ENCODE measurements around the gene SPATS1. TPM values are rescaled to one million over a fixed set of nuclear protein-coding genes. Genes with fewer than 3 reads are reported as not detected.

Gene SPATS1
- total and polyA plus RNA-seq, 2 donors: 0.09 to 0.33 TPM

GRCh38 chr6:44386929-44387345 lies 44.5 kb downstream of the SPATS1 start:
- Histone ChIP-seq H3K27me3 (ENCODE audit: control insufficient read depth in 2 of 2, insufficient read depth in 1 of 2, low read length in 1 of 2) (no peaks in the 10 kb centered on the region), H3K9me3 (ENCODE audit: control insufficient read depth in 2 of 2, insufficient read depth in 1 of 2, low read length in 1 of 2) (no peaks in the 10 kb centered on the region), H3K27ac (ENCODE audit: low read depth in 1 of 2, low read length in 1 of 2) (peak overlapping the region; percentile 92 to 95), H3K4me3 (ENCODE audit: low read length in 2 of 2) (peak overlapping the region; percentile 91 to 99), H3K36me3 (ENCODE audit: control insufficient read depth in 2 of 2, insufficient read depth in 2 of 2, low read length in 1 of 2) (peaks cover 9 to 12% of the 10 kb centered on the region in 2 donors), H3K4me1 (ENCODE audit: control insufficient read depth in 2 of 2, insufficient read depth in 2 of 2, low read length in 2 of 2) (peaks cover 17 to 20% of the 10 kb centered on the region in 2 donors)
- peak in 1 of 9 donors; percentile 6 for DNase-seq (ENCODE audit: low read depth in 6 of 9, low spot score in 9 of 9)
- WGBS: 5% methylated on average over 8 of the region's 8 CpGs

GRCh38 chr6:44387346-44388134 lies 45.1 kb downstream of the SPATS1 start, which contains the start of gene CDC5L:
CDC5L (plus strand) TSS chr6:44387706; CDS start chr6:44387824, 118 bp downstream.
- WGBS: under 1% methylated on average over 56 of the region's 56 CpGs
- Histone ChIP-seq H3K27ac (ENCODE audit: low read depth in 1 of 2, low read length in 1 of 2) (peak within 1 kb of the TSS; percentile 92 to 95), H3K36me3 (ENCODE audit: control insufficient read depth in 2 of 2, insufficient read depth in 2 of 2, low read length in 1 of 2) (peaks cover 9 to 18% of the 10 kb centered on the region in 2 donors), H3K27me3 (ENCODE audit: control insufficient read depth in 2 of 2, insufficient read depth in 1 of 2, low read length in 1 of 2) (no peaks in the 10 kb centered on the region), H3K4me1 (ENCODE audit: control insufficient read depth in 2 of 2, insufficient read depth in 2 of 2, low read length in 2 of 2) (peaks cover 17 to 20% of the 10 kb centered on the region in 2 donors), H3K4me3 (ENCODE audit: low read length in 2 of 2) (peak within 1 kb of the TSS; percentile 91 to 99), H3K9me3 (ENCODE audit: control insufficient read depth in 2 of 2, insufficient read depth in 1 of 2, low read length in 1 of 2) (no peaks in the 10 kb centered on the region)
- DNase-seq (ENCODE audit: low read depth in 6 of 9, low spot score in 9 of 9): peak; percentile 89 to 98 (median 95)

GRCh38 chr6:44388135-44388487 lies 45.7 kb downstream of the SPATS1 start:
- H3K27me3 ChIP-seq (ENCODE audit: control insufficient read depth in 2 of 2, insufficient read depth in 1 of 2, low read length in 1 of 2): no peaks in the 10 kb centered on the region
- H3K4me3 ChIP-seq (ENCODE audit: low read length in 2 of 2): peak overlapping the region; percentile 91 to 99
- WGBS: under 1% methylated on average over 10 of the region's 10 CpGs

GRCh38 chr6:44388887-44389286 lies 46.4 kb downstream of the SPATS1 start:
- Histone ChIP-seq H3K9me3 (ENCODE audit: control insufficient read depth in 2 of 2, insufficient read depth in 1 of 2, low read length in 1 of 2) (no peaks in the 10 kb centered on the region), H3K4me3 (ENCODE audit: low read length in 2 of 2) (peak overlapping the region in 1 of 2 donors; percentile 11), H3K27me3 (ENCODE audit: control insufficient read depth in 2 of 2, insufficient read depth in 1 of 2, low read length in 1 of 2) (no peaks in the 10 kb centered on the region), H3K27ac (ENCODE audit: low read depth in 1 of 2, low read length in 1 of 2) (no peak overlapping the region), H3K4me1 (ENCODE audit: control insufficient read depth in 2 of 2, insufficient read depth in 2 of 2, low read length in 2 of 2) (peaks cover 17 to 20% of the 10 kb centered on the region in 2 donors), H3K36me3 (ENCODE audit: control insufficient read depth in 2 of 2, insufficient read depth in 2 of 2, low read length in 1 of 2) (peaks cover 16 to 30% of the 10 kb centered on the region in 2 donors)
- 86% methylated on average over 5 of the region's 5 CpGs for WGBS
- DNase-seq (ENCODE audit: low read depth in 6 of 9, low spot score in 9 of 9): no peak

More at GRCh38 chr6:44388135-44388487, 45.7 kb downstream of the SPATS1 start:
- H3K36me3 ChIP-seq (ENCODE audit: control insufficient read depth in 2 of 2, insufficient read depth in 2 of 2, low read length in 1 of 2): peaks cover 9 to 22% of the 10 kb centered on the region in 2 donors
- H3K9me3 ChIP-seq (ENCODE audit: control insufficient read depth in 2 of 2, insufficient read depth in 1 of 2, low read length in 1 of 2): no peaks in the 10 kb centered on the region
- DNase-seq (ENCODE audit: low read depth in 6 of 9, low spot score in 9 of 9): peak in 1 of 9 donors; percentile 12
- H3K27ac ChIP-seq (ENCODE audit: low read depth in 1 of 2, low read length in 1 of 2): peak overlapping the region; percentile 92 to 95
- H3K4me1 ChIP-seq (ENCODE audit: control insufficient read depth in 2 of 2, insufficient read depth in 2 of 2, low read length in 2 of 2): peaks cover 17 to 20% of the 10 kb centered on the region in 2 donors

- DNase-seq (ENCODE audit: low read depth in 6 of 9, low spot score in 9 of 9): no peak
- no peaks in the 10 kb centered on the region for H3K27me3 ChIP-seq (ENCODE audit: control insufficient read depth in 2 of 2, insufficient read depth in 1 of 2, low read length in 1 of 2)
- 98% methylated on average over 1 of the region's 1 CpG for WGBS
- H3K9me3 ChIP-seq (ENCODE audit: control insufficient read depth in 2 of 2, insufficient read depth in 1 of 2, low read length in 1 of 2): no peaks in the 10 kb centered on the region
- no peak overlapping the region for H3K4me3 ChIP-seq (ENCODE audit: low read length in 2 of 2)
- peaks cover 17 to 20% of the 10 kb centered on the region in 2 donors for H3K4me1 ChIP-seq (ENCODE audit: control insufficient read depth in 2 of 2, insufficient read depth in 2 of 2, low read length in 2 of 2)
- no peak overlapping the region for H3K27ac ChIP-seq (ENCODE audit: low read depth in 1 of 2, low read length in 1 of 2)
- peaks cover 26 to 43% of the 10 kb centered on the region in 2 donors for H3K36me3 ChIP-seq (ENCODE audit: control insufficient read depth in 2 of 2, insufficient read depth in 2 of 2, low read length in 1 of 2)
Observed at GRCh38 chr6:44390158-44390683, 47.8 kb downstream of the SPATS1 start.

Other genes starting within 250 kb of the SPATS1 start
- 81.5 TPM for gene MRPL14, start 215.2 kb upstream of the SPATS1 start, total RNA-seq
- gene MRPL14, start 215.2 kb upstream of the SPATS1 start, polyA plus RNA-seq: 48.4 TPM
- gene TMEM63B, start 215.1 kb upstream of the SPATS1 start, total RNA-seq: 7.5 TPM
- 11.7 TPM for gene TMEM63B, start 215.1 kb upstream of the SPATS1 start, polyA plus RNA-seq
- 3.5 TPM for gene CAPN11, start 183.8 kb upstream of the SPATS1 start, total RNA-seq
- 1.0 TPM for gene CAPN11, start 183.8 kb upstream of the SPATS1 start, polyA plus RNA-seq
- 1.7 TPM for gene MYMX, start 125.7 kb upstream of the SPATS1 start, total RNA-seq
- 0.80 TPM for gene MYMX, start 125.7 kb upstream of the SPATS1 start, polyA plus RNA-seq
- gene SLC29A1, start 119.1 kb upstream of the SPATS1 start, total RNA-seq: 69.0 TPM
- gene SLC29A1, start 119.1 kb upstream of the SPATS1 start, polyA plus RNA-seq: 17.9 TPM
- 772 TPM for gene HSP90AB1, start 95.5 kb upstream of the SPATS1 start, total RNA-seq
- 252 TPM for gene HSP90AB1, start 95.5 kb upstream of the SPATS1 start, polyA plus RNA-seq
- gene SLC35B2, start 85.1 kb upstream of the SPATS1 start, total RNA-seq: 19.1 TPM
- gene SLC35B2, start 85.1 kb upstream of the SPATS1 start, polyA plus RNA-seq: 18.8 TPM
- 21.6 TPM for gene NFKBIE, start 77.1 kb upstream of the SPATS1 start, total RNA-seq
- 16.4 TPM for gene NFKBIE, start 77.1 kb upstream of the SPATS1 start, polyA plus RNA-seq
- gene TMEM151B, start 72.2 kb upstream of the SPATS1 start, total RNA-seq: 0.09 TPM
- 0.50 TPM for gene TMEM151B, start 72.2 kb upstream of the SPATS1 start, polyA plus RNA-seq
- 9.8 TPM for gene AARS2, start 29.3 kb upstream of the SPATS1 start, total RNA-seq
- gene AARS2, start 29.3 kb upstream of the SPATS1 start, polyA plus RNA-seq: 5.6 TPM
- 30.9 TPM for gene CDC5L, start 45.1 kb downstream of the SPATS1 start, total RNA-seq
- gene CDC5L, start 45.1 kb downstream of the SPATS1 start, polyA plus RNA-seq: 12.7 TPM